Stimulated activated CD4-positive, alpha-beta T cell treated with anti-CD3 and anti-CD28 coated beads, Interleukin-15, amount 100 ng/mL, for 1 hour (primary cell): Measurements from ENCODE around the gene KCNH4.
"Not testable (repeated sequence)": the region's sequence is repeated elsewhere in the genome, so short reads cannot be mapped to it uniquely, and the experiment has no call there.

Experiments
- DNase-seq, 2 donors: peaks; one replicate each; pipeline ENCODE4 v3.0.0-alpha.2; 2020; ENCODE audit warnings: low read depth in 1 of 2, low spot score in 1 of 2

Gene KCNH4

GRCh38 chr17:42179335-42179734, 1.6 kb downstream of the KCNH4 start:
- no peak for DNase-seq

- no peak for DNase-seq
Measured at GRCh38 chr17:42178817-42179216, 2.1 kb downstream of the KCNH4 start.

- DNase-seq, result no peak
Measured at GRCh38 chr17:42177684-42178083, 3.3 kb downstream of the KCNH4 start.

GRCh38 chr17:42174126-42174783, 6.7 kb downstream of the KCNH4 start:
- DNase-seq, result no peak

- no peak for DNase-seq
Measured at GRCh38 chr17:42171831-42172230, 9.1 kb downstream of the KCNH4 start.

- DNase-seq, result no peak
Measured at GRCh38 chr17:42169351-42169750, 11.6 kb downstream of the KCNH4 start.

- DNase-seq, result no peak
Measured at GRCh38 chr17:42167807-42168206, 13.1 kb downstream of the KCNH4 start.

- no peak for DNase-seq
Measured at GRCh38 chr17:42166196-42166763, 14.7 kb downstream of the KCNH4 start.

- no peak for DNase-seq
Measured at GRCh38 chr17:42165751-42166150, 15.2 kb downstream of the KCNH4 start.

- DNase-seq, result no peak
Measured at GRCh38 chr17:42163696-42164407, 17.1 kb downstream of the KCNH4 start.

GRCh38 chr17:42163113-42163512, 17.8 kb downstream of the KCNH4 start:
- peak in 1 of 2 donors; percentile 25 for DNase-seq

GRCh38 chr17:42160531-42160910, 20.4 kb downstream of the KCNH4 start:
- DNase-seq, result no peak

GRCh38 chr17:42159796-42160530, 21.0 kb downstream of the KCNH4 start:
- DNase-seq, result no peak

- no peak for DNase-seq
Measured at GRCh38 chr17:42155614-42156045, 25.3 kb downstream of the KCNH4 start.

- DNase-seq, result no peak
Measured at GRCh38 chr17:42153919-42154742, 26.8 kb downstream of the KCNH4 start.

GRCh38 chr17:42146911-42147607, 33.9 kb downstream of the KCNH4 start:
- no peak for DNase-seq

- not testable (repeated sequence) for DNase-seq
Measured at GRCh38 chr17:42143138-42143537, 37.8 kb downstream of the KCNH4 start.

- DNase-seq, result no peak
Measured at GRCh38 chr17:42142371-42142896, 38.5 kb downstream of the KCNH4 start.

GRCh38 chr17:42141382-42141781, 39.6 kb downstream of the KCNH4 start:
- DNase-seq, result no peak

GRCh38 chr17:42140690-42141089, 40.3 kb downstream of the KCNH4 start:
- DNase-seq, result not testable (repeated sequence)
